Stomach (tissue), 4 donors: ENCODE measurements around the gene ARFGAP3.

Source experiments
- EP300 ChIP-seq: sonication (generic); formaldehyde crosslinking; IDR thresholded peaks from one replicate; pipeline ENCODE4 v1.6.1; 2017; ENCODE audit warnings: antibody characterized with exemption
- POLR2A ChIP-seq, 4 donors: fragments of 450-650 bp; IDR thresholded peaks; one replicate each; pipeline ENCODE4 v1.6.1; 2016; ENCODE audit warnings: antibody characterized with exemption in 4 of 4, control low read depth in 2 of 4, mild to moderate bottlenecking in 1 of 4, moderate library complexity in 1 of 4
- POLR2AphosphoS5 ChIP-seq, 3 donors: sonication (generic); formaldehyde crosslinking; IDR thresholded peaks; one replicate each; pipeline ENCODE4 v1.6.1; 2016; ENCODE audit warnings: antibody characterized with exemption in 3 of 3
- TF ChIP-seq, protein P1 (sequence below), 7 experiments: fragments of 450-650 bp in 4 of 7; fragments of 200-600 bp in 3 of 7; sonication (generic) in 3 of 7; IDR thresholded peaks; one replicate each; pipeline ENCODE4 v1.5.1; 2016 to 2019; ENCODE audit warnings: antibody characterized with exemption in 7 of 7, control low read depth in 2 of 7, mild to moderate bottlenecking in 1 of 7

GRCh38 chr22:42763965-42764480 lies 93.0 kb downstream of the ARFGAP3 start:
- TF ChIP-seq, protein P1, sequence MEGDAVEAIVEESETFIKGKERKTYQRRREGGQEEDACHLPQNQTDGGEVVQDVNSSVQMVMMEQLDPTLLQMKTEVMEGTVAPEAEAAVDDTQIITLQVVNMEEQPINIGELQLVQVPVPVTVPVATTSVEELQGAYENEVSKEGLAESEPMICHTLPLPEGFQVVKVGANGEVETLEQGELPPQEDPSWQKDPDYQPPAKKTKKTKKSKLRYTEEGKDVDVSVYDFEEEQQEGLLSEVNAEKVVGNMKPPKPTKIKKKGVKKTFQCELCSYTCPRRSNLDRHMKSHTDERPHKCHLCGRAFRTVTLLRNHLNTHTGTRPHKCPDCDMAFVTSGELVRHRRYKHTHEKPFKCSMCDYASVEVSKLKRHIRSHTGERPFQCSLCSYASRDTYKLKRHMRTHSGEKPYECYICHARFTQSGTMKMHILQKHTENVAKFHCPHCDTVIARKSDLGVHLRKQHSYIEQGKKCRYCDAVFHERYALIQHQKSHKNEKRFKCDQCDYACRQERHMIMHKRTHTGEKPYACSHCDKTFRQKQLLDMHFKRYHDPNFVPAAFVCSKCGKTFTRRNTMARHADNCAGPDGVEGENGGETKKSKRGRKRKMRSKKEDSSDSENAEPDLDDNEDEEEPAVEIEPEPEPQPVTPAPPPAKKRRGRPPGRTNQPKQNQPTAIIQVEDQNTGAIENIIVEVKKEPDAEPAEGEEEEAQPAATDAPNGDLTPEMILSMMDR (IDR thresholded peaks at IDR 0.05) = no peak
- no peak for TF ChIP-seq POLR2AphosphoS5 (IDR thresholded peaks at IDR 0.05)
- TF ChIP-seq EP300 = no peak
- TF ChIP-seq POLR2A (IDR thresholded peaks at IDR 0.05) = no peak
